Liver (tissue), 9 donors: ENCODE data around the gene BMPER. TPM values are rescaled to one million over a fixed set of nuclear protein-coding genes. Genes with fewer than 3 reads are reported as not detected.

ENCODE experiments used
- DNase-seq: peaks from one replicate; pipeline ENCODE4 v3.0.0-alpha.2; 2017; ENCODE audit warnings: low spot score
- H3K27ac ChIP-seq, 2 donors: one replicate each; pipeline ENCODE4 v1.7.0; 2013; ENCODE audit warnings: inconsistent platforms in 2 of 2, low read length in 2 of 2, control low read depth in 1 of 2, low read depth in 1 of 2, mild to moderate bottlenecking in 1 of 2
- H3K27me3 ChIP-seq, 4 donors: one replicate each; pipeline versions ENCODE4 v1.6.1 to v1.7.0; 2013; ENCODE audit warnings: low read length in 3 of 4, inconsistent platforms in 1 of 4, mild to moderate bottlenecking in 1 of 4, moderate library complexity in 1 of 4; ENCODE audit not compliant: control insufficient read depth in 4 of 4, insufficient read depth in 4 of 4
- H3K36me3 ChIP-seq, 4 donors: one replicate each; pipeline versions ENCODE4 v1.6.1 to v1.7.0; 2013; ENCODE audit warnings: low read length in 3 of 4, mild to moderate bottlenecking in 3 of 4, low read depth in 1 of 4, moderate library complexity in 1 of 4; ENCODE audit not compliant: control insufficient read depth in 4 of 4, insufficient read depth in 3 of 4
- H3K4me1 ChIP-seq, 4 donors: one replicate each; pipeline versions ENCODE4 v1.6.1 to v1.7.0; 2013; ENCODE audit warnings: low read length in 3 of 4, mild to moderate bottlenecking in 3 of 4, moderate library complexity in 1 of 4; ENCODE audit not compliant: control insufficient read depth in 4 of 4, insufficient read depth in 4 of 4
- H3K4me3 ChIP-seq, 3 donors: one replicate each; pipeline versions ENCODE4 v1.6.1 to v1.7.0; 2013; ENCODE audit warnings: low read length in 3 of 3, control low read depth in 1 of 3, low read depth in 1 of 3, mild to moderate bottlenecking in 1 of 3
- H3K9ac ChIP-seq, 2 donors: one replicate each; pipeline ENCODE4 v1.7.0; 2013; ENCODE audit warnings: low read length in 2 of 2, mild to moderate bottlenecking in 2 of 2, moderate library complexity in 2 of 2, control low read depth in 1 of 2, low read depth in 1 of 2
- H3K9me3 ChIP-seq, 4 donors: one replicate each; pipeline versions ENCODE4 v1.6.1 to v1.7.0; 2013; ENCODE audit warnings: low read length in 3 of 4; ENCODE audit not compliant: control insufficient read depth in 4 of 4
- ATF3 ChIP-seq: IDR thresholded peaks from 2 replicates; pipeline ENCODE4 v1.6.1; 2016; ENCODE audit warnings: antibody characterized with exemption
- CTCF ChIP-seq: fragments of 150-350 bp; IDR thresholded peaks from 2 replicates; pipeline ENCODE4 v1.5.1; 2017; ENCODE audit warnings: improper control_type of control experiment, low read depth, low read length; ENCODE audit not compliant: missing input control
- FOXA1 ChIP-seq: IDR thresholded peaks from 2 replicates; pipeline ENCODE4 v1.6.1; 2016; ENCODE audit warnings: antibody characterized with exemption
- FOXA2 ChIP-seq: IDR thresholded peaks from 2 replicates; pipeline ENCODE4 v1.6.1; 2016; ENCODE audit warnings: antibody characterized with exemption
- GABPA ChIP-seq, 2 donors: IDR thresholded peaks in 1 of 2; conservative IDR thresholded peaks in 1 of 2; 2 replicates each; pipeline ENCODE4 v1.6.1; 2016; ENCODE audit warnings: antibody characterized with exemption in 2 of 2, mild to moderate bottlenecking in 1 of 2, moderate library complexity in 1 of 2
- HNF4A ChIP-seq, 2 donors: conservative IDR thresholded peaks; 2 replicates each; pipeline ENCODE4 v1.6.1; 2016; ENCODE audit warnings: antibody characterized with exemption in 2 of 2, mild to moderate bottlenecking in 2 of 2
- HNF4G ChIP-seq: IDR thresholded peaks from 2 replicates; pipeline ENCODE4 v1.6.1; 2016; ENCODE audit warnings: antibody characterized with exemption
- JUND ChIP-seq, 2 donors: IDR thresholded peaks; 2 replicates each; pipeline ENCODE4 v1.6.1; 2016; ENCODE audit warnings: antibody characterized with exemption in 2 of 2
- NR2F2 ChIP-seq: IDR thresholded peaks from 2 replicates; pipeline ENCODE4 v1.6.1; 2016; ENCODE audit warnings: antibody characterized with exemption
- RXRA ChIP-seq, 2 donors: IDR thresholded peaks; 2 replicates each; pipeline ENCODE4 v1.6.1; 2017 to 2018; ENCODE audit warnings: antibody characterized with exemption in 2 of 2, mild to moderate bottlenecking in 1 of 2
- SP1 ChIP-seq: IDR thresholded peaks from 2 replicates; pipeline ENCODE4 v1.6.1; 2018; ENCODE audit warnings: antibody characterized with exemption, mild to moderate bottlenecking
- YY1 ChIP-seq: IDR thresholded peaks from 2 replicates; pipeline ENCODE4 v1.6.1; 2016; ENCODE audit warnings: antibody characterized with exemption, mild to moderate bottlenecking
- ZBTB33 ChIP-seq: IDR thresholded peaks from 2 replicates; pipeline ENCODE4 v1.6.1; 2016; ENCODE audit warnings: antibody characterized with exemption
- WGBS: extraction: QIAGEN DNeasy Blood & Tissue Kit; methylation state at CpG from one replicate; pipeline ENCODE4 v1.1.7; 2013; 5-methylcytosine and 5-hydroxymethylcytosine counted together
- polyA plus RNA-seq, 2 donors: library from polyadenylated mRNA; stranded (reverse) in 1 of 2; unstranded in 1 of 2; fragments of 200-250 nt in 1 of 2; fragments of >200 nt in 1 of 2; fragmentation: Nextera tagmentation in 1 of 2; extraction: Ambion mirVana in 1 of 2; gene quantifications; one replicate each; pipeline versions ENCODE4 v1.2.1 to v1.2.3, GENCODE V29; 2013 to 2015
- total RNA-seq, 2 donors: library from RNA; depleted of rRNA; stranded (reverse); fragments of >200 nt; gene quantifications; one replicate each; pipeline ENCODE4 v1.2.3, GENCODE V29; 2014
- TF ChIP-seq, protein P1 (sequence below): IDR thresholded peaks from 2 replicates; pipeline ENCODE4 v1.6.1; 2016; ENCODE audit warnings: antibody characterized with exemption
- TF ChIP-seq, protein P2 (sequence below): IDR thresholded peaks from 2 replicates; pipeline ENCODE4 v1.6.1; 2016; ENCODE audit warnings: antibody characterized with exemption, mild to moderate bottlenecking
- donor health status: healthy.
- donor health status: healthy.
- donor health status: healthy.
- donor health status: healthy.
- donor health status: healthy.

The BMPER gene
- total and polyA plus RNA-seq, 4 donors: 4.0 to 8.5 (median 6.2) TPM

GRCh38 chr7:33904681-33905388 is 504 bp upstream of the BMPER start:
- H3K27ac ChIP-seq: peak overlapping the region; percentile 72 to 85
- H3K4me1 ChIP-seq: peaks cover 3 to 15% (median 15%) of the 10 kb centered on the region in 4 donors
- no peak overlapping the region for H3K9ac ChIP-seq
- peak; percentile 35 for DNase-seq
- no peaks in the 10 kb centered on the region for H3K9me3 ChIP-seq
- H3K4me3 ChIP-seq: peak overlapping the region; percentile 57 to 71 (median 60)
- no peaks in the 10 kb centered on the region for H3K36me3 ChIP-seq
- TF ChIP-seq JUND (IDR thresholded peaks at IDR 0.05) (no peak), ZBTB33 (no peak), RXRA (IDR thresholded peaks at IDR 0.05) (no peak), FOXA1 (no peak), HNF4G (no peak), CTCF (no peak), ATF3 (no peak), FOXA2 (no peak), GABPA (IDR thresholded peaks at IDR 0.05 in 1 of 2, conservative IDR thresholded peaks at IDR 0.05 in 1 of 2) (no peak), NR2F2 (no peak), SP1 (no peak), YY1 (no peak), HNF4A (conservative IDR thresholded peaks at IDR 0.05) (no peak)
- TF ChIP-seq, protein P1, sequence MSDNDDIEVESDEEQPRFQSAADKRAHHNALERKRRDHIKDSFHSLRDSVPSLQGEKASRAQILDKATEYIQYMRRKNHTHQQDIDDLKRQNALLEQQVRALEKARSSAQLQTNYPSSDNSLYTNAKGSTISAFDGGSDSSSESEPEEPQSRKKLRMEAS: no peak
- TF ChIP-seq, protein P2, sequence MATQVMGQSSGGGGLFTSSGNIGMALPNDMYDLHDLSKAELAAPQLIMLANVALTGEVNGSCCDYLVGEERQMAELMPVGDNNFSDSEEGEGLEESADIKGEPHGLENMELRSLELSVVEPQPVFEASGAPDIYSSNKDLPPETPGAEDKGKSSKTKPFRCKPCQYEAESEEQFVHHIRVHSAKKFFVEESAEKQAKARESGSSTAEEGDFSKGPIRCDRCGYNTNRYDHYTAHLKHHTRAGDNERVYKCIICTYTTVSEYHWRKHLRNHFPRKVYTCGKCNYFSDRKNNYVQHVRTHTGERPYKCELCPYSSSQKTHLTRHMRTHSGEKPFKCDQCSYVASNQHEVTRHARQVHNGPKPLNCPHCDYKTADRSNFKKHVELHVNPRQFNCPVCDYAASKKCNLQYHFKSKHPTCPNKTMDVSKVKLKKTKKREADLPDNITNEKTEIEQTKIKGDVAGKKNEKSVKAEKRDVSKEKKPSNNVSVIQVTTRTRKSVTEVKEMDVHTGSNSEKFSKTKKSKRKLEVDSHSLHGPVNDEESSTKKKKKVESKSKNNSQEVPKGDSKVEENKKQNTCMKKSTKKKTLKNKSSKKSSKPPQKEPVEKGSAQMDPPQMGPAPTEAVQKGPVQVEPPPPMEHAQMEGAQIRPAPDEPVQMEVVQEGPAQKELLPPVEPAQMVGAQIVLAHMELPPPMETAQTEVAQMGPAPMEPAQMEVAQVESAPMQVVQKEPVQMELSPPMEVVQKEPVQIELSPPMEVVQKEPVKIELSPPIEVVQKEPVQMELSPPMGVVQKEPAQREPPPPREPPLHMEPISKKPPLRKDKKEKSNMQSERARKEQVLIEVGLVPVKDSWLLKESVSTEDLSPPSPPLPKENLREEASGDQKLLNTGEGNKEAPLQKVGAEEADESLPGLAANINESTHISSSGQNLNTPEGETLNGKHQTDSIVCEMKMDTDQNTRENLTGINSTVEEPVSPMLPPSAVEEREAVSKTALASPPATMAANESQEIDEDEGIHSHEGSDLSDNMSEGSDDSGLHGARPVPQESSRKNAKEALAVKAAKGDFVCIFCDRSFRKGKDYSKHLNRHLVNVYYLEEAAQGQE: no peak
- H3K27me3 ChIP-seq: peaks cover 2 to 15% (median 6%) of the 10 kb centered on the region in 4 donors
- 1% methylated on average over 65 of the region's 65 CpGs for WGBS

GRCh38 chr7:33906697-33907096 is 1.4 kb downstream of the BMPER start:
- DNase-seq: no peak
- H3K4me3 ChIP-seq: no peak overlapping the region
- H3K27ac ChIP-seq: no peak overlapping the region
- H3K9ac ChIP-seq: no peak overlapping the region
- peaks cover 2 to 15% (median 6%) of the 10 kb centered on the region in 4 donors for H3K27me3 ChIP-seq
- TF ChIP-seq RXRA (IDR thresholded peaks at IDR 0.05): no peak
- H3K4me1 ChIP-seq: peaks cover 3 to 15% (median 15%) of the 10 kb centered on the region in 4 donors
- H3K9me3 ChIP-seq: no peaks in the 10 kb centered on the region
- H3K36me3 ChIP-seq: no peaks in the 10 kb centered on the region
